SH-SY5Y (cell line): Measurements from ENCODE around the gene CD28.

Source experiments
- GATA2 ChIP-seq: IDR thresholded peaks from 2 replicates; pipeline ENCODE4 v1.6.1; 2011; ENCODE audit warnings: mild to moderate bottlenecking, low read depth, low read length
- GATA3 ChIP-seq: IDR thresholded peaks from 2 replicates; pipeline ENCODE4 v1.6.1; 2011; ENCODE audit warnings: low read depth, mild to moderate bottlenecking, low read length, moderate library complexity

GRCh38 chr2:203660465-203660864, 46.0 kb upstream of the CD28 start:
- TF ChIP-seq GATA2 (no peak), GATA3 (no peak)
